ENCODE data around the gene FBXL13.

DNA sequence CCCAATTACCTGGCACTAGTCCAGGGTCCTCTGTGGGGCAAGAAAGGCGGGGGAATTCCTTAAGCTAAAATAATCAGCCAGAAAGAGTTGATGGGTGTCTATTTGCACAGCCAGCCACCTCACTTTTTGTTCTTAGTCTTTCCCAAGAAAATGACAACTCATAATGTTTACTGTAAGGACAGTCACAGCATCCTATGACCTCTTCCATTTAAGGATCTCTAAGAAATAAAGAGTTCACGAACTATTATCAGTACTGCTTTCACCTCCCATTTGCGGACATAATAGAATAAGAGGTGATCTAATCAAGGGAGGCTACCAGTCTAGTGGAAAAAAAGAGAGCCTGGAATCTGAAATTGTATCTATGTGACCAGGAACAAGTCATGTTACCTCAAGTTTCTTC is 234.2 kb downstream of the FBXL13 start:
- TF ChIP-seq POLR2AphosphoS5 (IDR thresholded peaks at IDR 0.05; ENCODE audit: low read depth) (no peak), EZH2phosphoT487 (IDR thresholded peaks at IDR 0.05; ENCODE audit: unreplicated experiment) (no peak)
- TF ChIP-seq, protein P1, sequence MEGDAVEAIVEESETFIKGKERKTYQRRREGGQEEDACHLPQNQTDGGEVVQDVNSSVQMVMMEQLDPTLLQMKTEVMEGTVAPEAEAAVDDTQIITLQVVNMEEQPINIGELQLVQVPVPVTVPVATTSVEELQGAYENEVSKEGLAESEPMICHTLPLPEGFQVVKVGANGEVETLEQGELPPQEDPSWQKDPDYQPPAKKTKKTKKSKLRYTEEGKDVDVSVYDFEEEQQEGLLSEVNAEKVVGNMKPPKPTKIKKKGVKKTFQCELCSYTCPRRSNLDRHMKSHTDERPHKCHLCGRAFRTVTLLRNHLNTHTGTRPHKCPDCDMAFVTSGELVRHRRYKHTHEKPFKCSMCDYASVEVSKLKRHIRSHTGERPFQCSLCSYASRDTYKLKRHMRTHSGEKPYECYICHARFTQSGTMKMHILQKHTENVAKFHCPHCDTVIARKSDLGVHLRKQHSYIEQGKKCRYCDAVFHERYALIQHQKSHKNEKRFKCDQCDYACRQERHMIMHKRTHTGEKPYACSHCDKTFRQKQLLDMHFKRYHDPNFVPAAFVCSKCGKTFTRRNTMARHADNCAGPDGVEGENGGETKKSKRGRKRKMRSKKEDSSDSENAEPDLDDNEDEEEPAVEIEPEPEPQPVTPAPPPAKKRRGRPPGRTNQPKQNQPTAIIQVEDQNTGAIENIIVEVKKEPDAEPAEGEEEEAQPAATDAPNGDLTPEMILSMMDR (conservative IDR thresholded peaks at IDR 0.05; ENCODE audit: low read depth in 2 of 2), result no peak
- TF ChIP-seq, protein P2, sequence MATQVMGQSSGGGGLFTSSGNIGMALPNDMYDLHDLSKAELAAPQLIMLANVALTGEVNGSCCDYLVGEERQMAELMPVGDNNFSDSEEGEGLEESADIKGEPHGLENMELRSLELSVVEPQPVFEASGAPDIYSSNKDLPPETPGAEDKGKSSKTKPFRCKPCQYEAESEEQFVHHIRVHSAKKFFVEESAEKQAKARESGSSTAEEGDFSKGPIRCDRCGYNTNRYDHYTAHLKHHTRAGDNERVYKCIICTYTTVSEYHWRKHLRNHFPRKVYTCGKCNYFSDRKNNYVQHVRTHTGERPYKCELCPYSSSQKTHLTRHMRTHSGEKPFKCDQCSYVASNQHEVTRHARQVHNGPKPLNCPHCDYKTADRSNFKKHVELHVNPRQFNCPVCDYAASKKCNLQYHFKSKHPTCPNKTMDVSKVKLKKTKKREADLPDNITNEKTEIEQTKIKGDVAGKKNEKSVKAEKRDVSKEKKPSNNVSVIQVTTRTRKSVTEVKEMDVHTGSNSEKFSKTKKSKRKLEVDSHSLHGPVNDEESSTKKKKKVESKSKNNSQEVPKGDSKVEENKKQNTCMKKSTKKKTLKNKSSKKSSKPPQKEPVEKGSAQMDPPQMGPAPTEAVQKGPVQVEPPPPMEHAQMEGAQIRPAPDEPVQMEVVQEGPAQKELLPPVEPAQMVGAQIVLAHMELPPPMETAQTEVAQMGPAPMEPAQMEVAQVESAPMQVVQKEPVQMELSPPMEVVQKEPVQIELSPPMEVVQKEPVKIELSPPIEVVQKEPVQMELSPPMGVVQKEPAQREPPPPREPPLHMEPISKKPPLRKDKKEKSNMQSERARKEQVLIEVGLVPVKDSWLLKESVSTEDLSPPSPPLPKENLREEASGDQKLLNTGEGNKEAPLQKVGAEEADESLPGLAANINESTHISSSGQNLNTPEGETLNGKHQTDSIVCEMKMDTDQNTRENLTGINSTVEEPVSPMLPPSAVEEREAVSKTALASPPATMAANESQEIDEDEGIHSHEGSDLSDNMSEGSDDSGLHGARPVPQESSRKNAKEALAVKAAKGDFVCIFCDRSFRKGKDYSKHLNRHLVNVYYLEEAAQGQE (IDR thresholded peaks at IDR 0.05; ENCODE audit: unreplicated experiment), result no peak

Data from GM23338 (cell line).